Measurements from ENCODE around the gene USP47.

The USP47 gene

DNA sequence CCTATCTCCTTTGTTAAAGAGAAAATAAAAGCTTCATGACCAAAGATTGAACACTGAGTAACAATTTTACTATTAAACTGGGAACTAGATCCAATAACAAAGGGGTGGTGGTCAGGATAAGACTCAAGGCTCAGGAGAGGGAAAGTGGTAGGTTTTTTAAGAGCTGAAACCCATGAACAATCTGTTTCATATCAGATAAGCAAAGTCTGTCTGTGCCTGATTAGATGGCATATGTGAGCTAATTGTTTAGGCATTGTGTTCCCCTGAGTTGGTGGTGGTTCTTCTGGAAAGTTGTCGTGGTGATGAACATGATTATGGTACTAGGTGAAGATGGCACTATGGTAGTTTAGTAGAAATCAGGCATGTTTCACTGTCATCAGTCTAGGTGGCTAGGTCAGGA, 24.4 kb downstream of the USP47 start:
- no peak for FAIRE-seq

GRCh38 chr11:11867720-11868119, 25.9 kb downstream of the USP47 start:
- no peak for FAIRE-seq

DNA sequence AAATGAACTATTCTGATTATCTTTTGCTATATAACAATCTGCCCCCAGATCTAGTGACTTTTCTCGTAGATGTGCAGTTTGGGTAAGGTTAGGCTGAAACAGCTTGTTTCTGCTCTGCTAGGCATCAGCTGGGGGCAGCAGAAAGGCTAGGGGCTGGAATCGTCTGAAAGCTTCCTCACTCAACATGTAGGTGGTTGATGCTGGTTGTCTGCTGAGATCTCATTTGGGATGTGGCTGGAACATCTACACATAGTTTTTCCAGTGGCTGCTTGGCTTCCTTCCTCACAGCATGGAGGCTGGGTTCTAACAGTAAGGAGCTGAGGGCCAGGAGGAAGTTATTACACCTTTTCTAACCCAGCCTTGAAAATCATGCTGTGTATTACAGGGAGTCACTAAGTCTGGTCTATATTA, 30.2 kb downstream of the USP47 start:
- FAIRE-seq, result no peak

- no peak for FAIRE-seq
Observed at GRCh38 chr11:11876458-11876857, 34.7 kb downstream of the USP47 start.

GRCh38 chr11:11880179-11880578, 38.4 kb downstream of the USP47 start:
- FAIRE-seq, result no peak

DNA sequence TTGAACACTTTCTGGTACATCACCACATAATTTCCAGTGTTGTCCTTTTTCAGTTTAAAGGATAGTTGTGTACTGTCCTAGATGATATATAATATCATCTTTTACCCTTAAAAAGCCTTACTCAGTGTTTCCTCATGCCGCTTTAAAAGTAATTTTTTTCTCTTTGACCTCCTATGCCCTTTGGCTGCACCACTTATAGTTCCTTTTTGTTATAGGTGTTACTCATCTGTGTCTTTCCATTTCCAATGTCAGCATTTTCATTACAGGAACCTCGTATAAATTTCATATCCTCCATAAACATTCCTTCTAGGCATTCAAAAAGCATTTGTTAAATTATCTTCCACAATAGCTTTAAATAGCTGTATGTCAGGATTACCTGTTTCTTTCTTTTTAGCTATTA, 40.8 kb downstream of the USP47 start:
- FAIRE-seq, result no peak

GRCh38 chr11:11884351-11884750, 42.6 kb downstream of the USP47 start:
- FAIRE-seq, result no peak

GRCh38 chr11:11884774-11885481, 43.2 kb downstream of the USP47 start:
- FAIRE-seq, result no peak

DNA sequence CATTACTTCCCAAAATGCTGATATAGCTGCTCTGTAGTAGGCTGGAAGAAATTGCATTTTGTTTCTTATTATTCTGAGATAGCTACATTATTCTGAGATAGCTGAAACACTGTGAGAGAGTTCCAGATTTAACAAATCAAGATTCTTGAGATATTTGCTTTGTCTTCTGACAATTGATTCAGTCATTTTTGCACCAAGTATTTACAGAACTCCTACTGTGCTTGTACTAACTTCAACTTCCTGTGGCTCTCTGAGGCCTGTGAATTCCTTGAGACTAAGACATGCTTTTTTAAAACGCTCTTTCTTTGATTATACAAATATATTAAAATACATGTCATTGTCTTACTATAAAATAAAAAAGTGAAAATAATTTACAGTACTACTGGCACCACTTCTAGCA, 52.7 kb downstream of the USP47 start:
- no peak for FAIRE-seq

GRCh38 chr11:11895672-11896071, 53.9 kb downstream of the USP47 start:
- FAIRE-seq, result peak; percentile 89

- no peak for FAIRE-seq
Observed at GRCh38 chr11:11898648-11899047, 56.9 kb downstream of the USP47 start.

DNA sequence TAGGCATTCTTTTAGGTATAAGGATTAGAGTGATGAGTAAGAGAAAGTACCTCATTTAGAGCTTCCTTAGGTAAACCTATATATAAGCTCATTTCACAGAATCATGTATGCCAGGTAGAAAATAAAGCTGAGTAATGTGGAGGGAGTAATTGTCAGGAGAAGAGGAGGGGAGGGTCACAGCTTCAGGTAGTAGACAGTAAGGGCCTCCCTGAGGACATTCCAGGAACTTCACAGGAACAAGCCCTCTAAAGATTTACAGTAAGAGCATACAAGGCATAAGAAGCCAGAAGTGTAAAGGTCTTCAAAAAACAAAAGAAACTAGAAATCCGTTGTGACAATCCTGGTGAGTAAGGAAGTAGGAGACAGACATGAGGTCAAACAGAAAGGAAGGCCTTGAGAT, 57.6 kb downstream of the USP47 start:
- no peak for FAIRE-seq

- FAIRE-seq, result no peak
Observed at GRCh38 chr11:11901929-11902328, 60.2 kb downstream of the USP47 start.

GRCh38 chr11:11909727-11910126, 68.0 kb downstream of the USP47 start:
- FAIRE-seq, result no peak

GRCh38 chr11:11910541-11910940, 68.8 kb downstream of the USP47 start:
- FAIRE-seq, result no peak

DNA sequence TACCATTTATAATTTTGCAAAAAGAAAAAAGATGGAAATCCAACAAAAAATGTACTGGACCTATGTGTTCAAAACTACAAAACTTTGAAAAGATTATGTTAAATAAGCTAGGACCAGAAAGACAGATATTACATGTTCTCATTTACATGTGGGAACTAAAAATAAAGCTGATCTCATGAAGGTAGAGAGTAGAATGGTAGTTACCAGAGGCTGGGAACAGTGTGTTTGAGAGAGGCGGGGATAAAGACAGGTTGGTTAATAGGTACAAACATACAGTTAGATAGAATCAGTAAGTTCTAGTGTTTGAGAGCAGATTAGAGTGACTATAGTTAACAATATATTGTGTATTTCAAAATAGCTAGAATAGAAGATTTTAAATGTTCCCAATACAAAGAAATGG, 71.6 kb downstream of the USP47 start:
- no peak for FAIRE-seq

DNA sequence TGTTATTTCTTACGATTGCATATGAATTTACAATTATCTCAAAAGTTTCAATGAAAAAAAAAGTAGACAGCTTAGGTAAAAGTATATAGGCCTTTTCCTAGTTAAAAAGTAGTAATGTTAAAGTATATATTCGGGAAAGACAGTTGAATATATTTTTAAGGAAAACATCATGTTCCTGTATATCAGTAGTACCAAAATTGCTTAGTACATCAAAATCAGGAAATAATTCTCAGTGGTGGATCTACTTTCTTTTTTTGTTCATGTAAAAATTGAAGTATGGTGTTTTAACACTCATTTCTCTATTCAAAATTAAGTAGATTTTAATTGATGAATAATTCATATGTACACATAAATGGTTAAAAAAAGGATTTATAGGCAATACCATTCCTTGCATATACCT, 73.9 kb downstream of the USP47 start:
- FAIRE-seq, result no peak

DNA sequence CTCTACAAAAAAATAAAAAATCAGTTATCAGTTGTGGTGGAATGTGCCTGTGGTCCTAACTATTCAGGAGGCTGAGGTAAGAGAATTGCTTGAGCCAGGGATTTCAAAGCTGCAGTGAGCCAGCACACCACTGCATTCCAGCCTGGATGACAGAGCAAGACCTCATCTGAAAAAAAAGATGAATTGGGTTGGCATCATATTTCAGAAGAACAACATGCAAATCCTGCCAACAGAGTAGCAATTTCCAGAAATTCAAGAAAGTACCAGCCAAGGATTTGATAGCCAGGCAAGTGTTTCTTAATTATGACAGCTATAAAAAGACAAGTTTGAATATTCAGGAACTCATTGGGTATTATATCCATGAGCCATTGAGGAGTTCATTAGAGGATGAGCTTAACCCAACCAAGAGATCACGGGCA, 75.2 kb downstream of the USP47 start:
- no peak for FAIRE-seq

GRCh38 chr11:11923828-11924227, 82.1 kb downstream of the USP47 start:
- no peak for FAIRE-seq

GRCh38 chr11:11929920-11930319, 88.1 kb downstream of the USP47 start:
- no peak for FAIRE-seq

- FAIRE-seq, result peak; percentile 93
Observed at GRCh38 chr11:11931461-11932055, 89.8 kb downstream of the USP47 start.

DNA sequence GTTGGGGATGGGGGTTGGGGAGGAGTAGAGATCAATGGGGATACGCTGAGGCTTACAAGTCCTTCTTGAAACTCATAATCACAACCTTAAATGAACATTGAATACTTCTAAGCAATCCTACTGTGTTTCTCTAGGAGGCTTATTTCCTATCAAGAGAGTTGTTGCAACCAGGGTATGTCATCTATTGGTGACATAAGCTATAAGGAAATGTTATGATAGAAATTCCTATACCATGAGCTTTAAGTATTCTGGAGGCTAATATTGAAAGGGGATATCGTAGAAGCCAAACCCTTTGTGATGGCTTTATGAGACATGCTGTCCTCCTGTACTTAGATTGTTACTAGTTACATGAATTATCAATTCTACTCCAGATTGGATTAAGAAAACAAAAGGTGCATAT, 93.8 kb downstream of the USP47 start:
- no peak for FAIRE-seq

- FAIRE-seq, result peak; percentile 6
Observed at GRCh38 chr11:11937433-11937832, 95.7 kb downstream of the USP47 start.

DNA sequence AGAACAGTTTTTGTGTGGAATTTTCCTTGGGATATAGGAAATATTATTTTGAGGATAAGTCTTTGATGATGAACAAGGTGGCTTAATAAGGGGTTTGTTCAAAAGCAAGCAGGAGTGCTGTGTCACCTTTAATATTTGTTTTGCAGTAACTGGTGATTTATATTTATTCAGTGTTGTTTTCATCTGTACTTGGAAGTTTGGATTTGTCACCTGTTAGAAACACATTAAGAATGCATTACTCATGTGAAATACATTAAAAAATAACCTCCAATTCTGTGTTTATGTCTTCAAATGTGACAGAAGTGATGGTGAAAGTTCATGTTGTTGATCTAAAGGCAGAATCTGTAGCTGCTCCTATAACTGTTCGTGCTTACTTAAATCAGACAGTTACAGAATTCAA, 96.2 kb downstream of the USP47 start:
- FAIRE-seq, result no peak

DNA sequence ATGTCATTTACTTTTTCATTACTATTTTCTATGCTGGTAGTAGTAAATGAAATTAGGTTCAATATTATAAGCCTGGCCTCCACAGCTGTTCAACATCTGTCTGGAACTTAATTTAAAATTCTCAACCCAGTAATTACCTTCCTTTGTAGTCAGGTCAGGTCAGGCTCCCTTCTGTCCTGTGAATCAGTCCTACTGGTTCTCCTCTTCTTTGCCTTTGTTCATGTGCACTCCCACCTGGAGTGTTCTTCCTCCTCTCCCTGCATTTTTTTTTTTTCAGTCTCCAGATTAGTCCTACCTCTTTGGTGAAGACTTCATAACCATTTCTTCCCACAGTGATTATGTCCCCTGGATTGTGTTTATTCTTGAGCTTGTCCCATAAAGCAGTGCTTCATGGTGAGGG, 98.8 kb downstream of the USP47 start:
- FAIRE-seq, result no peak

Measured in A204.1 (cell line).